SIG-M5 treated with dmso at 0.1 percent for 504 hours (cell line): ENCODE measurements around the gene ITLN2.
"Not testable (repeated sequence)": the region's sequence is repeated elsewhere in the genome, so short reads cannot be mapped to it uniquely, and the experiment has no call there.

Source experiments
- DNase-seq: peaks from one replicate; lab custom pipeline; 2025; ENCODE audit not compliant: unreplicated experiment; lab: John Stamatoyannopoulos, UW

ITLN2 gene

DNA sequence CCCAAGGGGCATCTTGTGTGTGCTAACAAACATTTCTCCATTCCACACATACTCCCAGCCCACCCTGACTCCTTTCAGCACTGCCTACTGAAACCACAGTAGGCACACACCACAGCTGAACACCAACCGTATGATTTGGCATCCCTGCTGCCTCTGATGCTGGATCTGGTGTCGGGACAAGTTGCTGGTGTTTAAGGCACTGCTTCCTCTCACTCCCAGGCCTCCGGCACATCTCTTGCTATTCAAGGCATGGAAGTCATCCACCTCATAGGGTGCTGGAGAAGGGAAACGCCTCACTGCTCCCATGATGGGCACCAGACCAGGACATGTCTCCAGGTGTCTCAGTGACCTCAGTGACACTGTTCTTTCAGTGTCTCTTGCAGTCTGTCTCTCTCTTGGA, 2.4 kb upstream of the ITLN2 start:
- no peak for DNase-seq

DNA sequence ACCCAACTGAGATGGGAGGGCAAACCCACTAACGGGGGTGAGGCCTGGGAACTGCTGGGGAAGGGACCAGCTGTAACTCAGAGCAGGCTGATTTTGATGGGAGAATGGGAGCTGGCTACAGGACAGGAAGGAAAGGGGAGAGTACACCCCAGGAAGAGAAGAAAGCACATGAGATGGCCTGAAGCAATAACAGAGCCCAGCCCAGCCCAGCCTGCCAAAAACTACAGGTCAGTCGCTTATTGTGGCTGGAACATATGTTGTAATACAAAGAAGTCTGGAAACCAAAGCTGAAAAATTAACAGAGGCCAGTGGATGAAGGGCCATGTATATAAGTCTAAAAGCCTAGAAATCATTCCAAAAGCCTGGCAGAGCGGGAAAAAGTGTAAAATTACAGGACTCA, 1.6 kb downstream of the ITLN2 start:
- no peak for DNase-seq

DNA sequence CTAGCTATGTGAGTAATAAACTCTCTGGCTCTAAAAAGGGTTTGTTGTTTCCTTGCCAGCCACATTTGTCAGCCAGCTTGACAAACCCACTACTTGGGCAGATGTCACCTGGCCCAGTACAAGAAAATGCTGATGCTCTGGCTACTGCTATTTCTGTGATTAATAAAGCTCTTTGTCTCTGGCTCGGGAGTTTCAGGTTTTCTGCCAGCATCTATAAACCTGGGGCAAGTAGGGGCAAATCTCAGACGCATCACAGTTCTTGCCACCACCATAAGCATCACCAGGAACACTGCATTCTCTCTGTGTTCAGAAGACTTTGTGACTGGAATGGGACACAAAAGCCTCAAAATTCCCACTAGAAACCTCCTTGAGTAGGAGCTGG, 2.5 kb downstream of the ITLN2 start:
- DNase-seq = no peak

GRCh38 chr1:160951443-160952128, 3.0 kb downstream of the ITLN2 start:
- peak; percentile 71 for DNase-seq

- no peak for DNase-seq
These were observed 4.0 kb downstream of the ITLN2 start for GRCh38 chr1:160950657-160951056.

DNA sequence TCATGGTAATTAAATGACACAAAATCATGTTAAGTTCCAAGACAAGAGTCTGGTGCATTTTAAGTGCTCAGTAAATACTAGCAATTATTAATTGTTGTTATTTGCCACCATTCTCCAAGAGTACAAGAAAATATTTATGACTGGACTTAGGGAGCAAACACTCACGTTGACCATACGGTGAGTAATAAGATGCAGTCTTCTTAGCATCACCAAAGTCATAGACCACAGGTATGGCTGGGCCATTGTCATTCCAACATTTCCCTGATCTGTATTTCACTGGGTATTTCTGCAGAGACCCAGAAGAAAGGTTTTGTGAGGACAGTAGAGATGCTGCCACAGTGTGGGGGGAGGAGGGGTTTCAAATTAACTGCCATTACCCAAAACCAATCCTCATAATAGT, 4.7 kb downstream of the ITLN2 start:
- no peak for DNase-seq

DNA sequence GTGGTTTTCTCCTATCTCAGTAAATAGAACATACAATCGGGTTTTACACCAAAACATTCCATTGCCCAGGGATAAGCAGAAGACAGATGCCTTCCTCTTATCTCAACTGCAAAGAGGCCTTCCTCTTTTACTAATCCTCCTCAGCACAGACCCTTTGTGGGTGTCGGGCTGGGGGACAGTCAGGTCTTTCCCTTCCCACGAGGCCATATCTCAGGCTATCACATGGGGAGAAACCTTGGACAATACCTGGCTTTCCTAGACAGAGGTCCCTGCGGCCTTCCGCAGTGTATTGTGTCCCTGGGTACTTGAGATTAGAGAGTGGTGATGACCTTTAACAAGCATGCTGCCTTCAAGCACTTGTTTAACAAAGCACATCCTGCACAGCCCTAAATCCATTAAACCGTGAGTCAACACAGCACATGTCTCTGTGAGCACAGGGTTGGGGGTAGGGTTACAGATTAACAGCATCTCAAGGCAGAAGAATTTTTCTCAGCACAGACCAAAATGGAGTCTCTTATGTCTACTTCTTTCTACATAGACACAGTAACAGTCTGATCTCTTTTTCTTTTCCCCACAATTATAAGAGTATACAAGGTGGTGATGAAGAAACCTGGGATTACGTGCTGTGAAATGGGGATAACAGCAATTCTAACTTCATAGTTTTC, 5.3 kb downstream of the ITLN2 start:
- DNase-seq = not testable (repeated sequence)

DNA sequence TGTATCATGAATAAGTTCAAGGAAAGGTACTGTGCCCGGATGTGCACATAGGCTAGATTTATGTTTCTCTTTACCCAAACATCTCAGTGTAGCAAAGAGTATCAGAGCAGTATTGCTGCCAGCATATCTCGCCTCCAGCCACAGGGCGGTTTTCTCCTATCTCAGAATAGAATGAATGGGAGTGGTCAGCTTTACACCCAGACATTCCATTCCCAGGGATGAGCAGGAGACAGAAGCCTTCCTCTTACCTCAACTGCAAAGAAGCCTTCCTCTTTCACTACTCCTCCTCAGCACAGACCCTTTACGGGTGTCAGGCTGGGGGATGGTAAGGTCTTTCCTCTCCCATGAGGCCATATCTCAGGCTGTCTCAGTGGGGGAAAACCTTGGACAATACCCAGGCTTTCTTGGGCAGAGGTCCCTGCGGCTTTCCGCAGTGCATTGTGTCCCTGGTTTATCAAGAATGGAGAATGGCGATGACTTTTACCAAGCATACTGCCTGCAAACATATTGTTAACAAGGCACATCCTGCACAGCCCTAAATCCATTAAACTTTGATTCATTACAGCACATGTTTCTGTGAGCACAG, 7.3 kb downstream of the ITLN2 start:
- DNase-seq = not testable (repeated sequence)

DNA sequence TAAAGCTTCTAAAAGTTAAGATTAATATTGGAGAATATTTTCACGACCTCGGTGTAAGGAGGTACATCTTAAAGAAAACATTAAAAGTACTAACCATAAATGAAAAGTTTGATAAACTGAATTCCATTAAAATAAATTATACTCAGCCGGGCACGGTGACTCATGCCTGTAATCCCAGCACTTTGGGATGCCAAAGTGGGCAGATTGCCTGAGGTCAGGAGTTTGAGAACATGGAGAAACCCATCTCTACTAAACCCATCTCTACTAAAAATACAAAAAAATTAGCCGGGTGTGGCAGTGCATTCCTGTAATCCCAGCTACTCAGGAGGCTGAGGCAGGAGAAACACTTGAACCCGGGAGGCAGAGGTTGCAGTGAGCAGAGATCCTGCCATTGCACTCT, 8.7 kb downstream of the ITLN2 start:
- DNase-seq = not testable (repeated sequence)

DNA sequence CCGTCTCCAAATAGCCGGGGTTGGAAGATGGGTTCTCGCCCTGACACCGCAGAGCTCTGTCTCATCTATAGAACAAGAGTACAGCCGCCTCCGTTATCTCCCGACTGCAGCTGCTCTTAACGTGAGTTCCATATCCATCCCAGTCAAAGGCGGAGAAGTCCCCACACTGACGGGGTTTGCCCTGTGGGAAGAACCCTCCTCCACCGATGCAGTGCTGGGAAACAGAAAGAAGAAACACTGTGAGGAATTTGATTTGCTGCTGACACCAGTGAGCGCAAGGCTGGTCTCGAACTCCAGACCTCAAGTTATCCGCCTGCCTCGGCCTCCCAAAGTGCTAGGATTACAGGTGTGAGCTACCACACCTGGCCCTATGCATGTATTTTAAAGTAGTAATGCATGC, 9.5 kb downstream of the ITLN2 start:
- DNase-seq = no peak

DNA sequence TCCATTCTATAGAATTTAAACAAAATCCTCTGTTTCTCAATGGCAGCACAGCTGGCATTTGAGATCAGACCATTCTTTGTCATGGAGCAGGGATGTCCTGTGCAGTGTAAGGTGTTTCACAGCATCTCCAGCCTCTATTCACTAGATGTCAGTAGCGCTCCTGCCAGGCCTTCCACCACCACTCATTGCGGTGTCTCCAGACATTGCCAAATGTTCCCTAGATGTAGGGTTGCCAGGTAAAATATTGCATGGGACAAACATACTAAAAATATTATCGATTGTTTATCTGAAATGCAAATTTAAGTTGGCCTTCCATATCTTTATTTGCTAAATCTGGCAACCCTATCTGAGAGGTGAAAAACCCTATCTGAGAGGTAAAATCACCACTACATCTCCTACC, 11.7 kb downstream of the ITLN2 start:
- DNase-seq = peak; percentile 27

GRCh38 chr1:160936666-160937065, 17.9 kb downstream of the ITLN2 start:
- DNase-seq = not testable (repeated sequence)

DNA sequence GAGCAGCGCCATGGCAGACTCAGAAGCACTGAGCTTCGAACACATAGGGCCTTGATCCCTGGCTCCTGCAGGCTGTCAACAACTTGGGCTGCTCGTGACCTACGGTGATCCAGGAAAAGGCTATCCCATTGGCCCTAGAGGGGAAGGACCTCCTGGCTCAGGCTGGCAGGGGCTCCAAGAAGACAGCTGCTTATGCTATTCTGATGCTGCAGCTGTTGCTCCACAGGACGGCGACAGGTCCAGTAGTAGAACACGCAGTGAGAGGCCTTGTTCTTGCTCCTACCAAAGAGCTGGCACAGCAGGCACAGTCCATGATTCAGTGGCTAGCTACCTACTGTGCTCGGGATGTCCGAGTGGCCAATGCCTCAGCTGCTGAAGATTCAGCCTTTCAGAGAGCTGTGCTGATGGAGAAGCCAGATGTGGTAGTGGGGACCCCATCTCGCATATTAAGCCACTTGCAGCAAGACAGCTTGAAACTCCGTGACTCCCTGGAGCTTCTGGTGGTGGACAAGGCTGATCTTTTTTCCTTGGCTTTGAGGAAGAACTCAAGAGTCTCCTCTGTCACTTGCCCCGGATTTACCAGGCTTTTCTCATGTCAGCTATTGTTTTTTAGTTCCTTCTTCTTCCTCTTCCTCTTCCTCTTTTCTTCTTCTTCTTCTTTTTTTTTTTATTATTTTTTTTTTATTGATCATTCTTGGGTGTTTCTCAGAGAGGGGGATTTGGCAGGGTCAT, 18.9 kb downstream of the ITLN2 start:
- DNase-seq = peak; percentile 37

DNA sequence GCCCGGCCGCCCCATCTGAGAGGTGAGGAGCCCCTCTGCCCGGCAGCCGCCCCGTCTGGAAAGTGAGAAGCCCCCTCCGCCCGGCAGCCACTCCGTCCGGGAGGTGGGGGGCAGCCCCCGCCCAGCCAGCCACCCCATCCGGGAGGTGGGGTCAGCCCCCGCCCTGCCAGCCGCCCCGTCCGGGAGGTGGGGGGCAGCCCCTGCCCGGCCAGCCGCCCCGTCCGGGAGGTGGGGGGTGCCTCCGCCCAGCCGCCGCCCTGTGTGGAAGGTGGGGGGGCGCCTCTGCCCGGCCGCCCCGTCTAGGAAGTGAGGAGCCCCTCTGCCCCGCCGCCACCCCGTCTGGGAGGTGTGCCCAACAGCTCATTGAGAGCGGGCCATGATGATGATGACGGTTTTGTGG, 21.3 kb downstream of the ITLN2 start:
- not testable (repeated sequence) for DNase-seq

DNA sequence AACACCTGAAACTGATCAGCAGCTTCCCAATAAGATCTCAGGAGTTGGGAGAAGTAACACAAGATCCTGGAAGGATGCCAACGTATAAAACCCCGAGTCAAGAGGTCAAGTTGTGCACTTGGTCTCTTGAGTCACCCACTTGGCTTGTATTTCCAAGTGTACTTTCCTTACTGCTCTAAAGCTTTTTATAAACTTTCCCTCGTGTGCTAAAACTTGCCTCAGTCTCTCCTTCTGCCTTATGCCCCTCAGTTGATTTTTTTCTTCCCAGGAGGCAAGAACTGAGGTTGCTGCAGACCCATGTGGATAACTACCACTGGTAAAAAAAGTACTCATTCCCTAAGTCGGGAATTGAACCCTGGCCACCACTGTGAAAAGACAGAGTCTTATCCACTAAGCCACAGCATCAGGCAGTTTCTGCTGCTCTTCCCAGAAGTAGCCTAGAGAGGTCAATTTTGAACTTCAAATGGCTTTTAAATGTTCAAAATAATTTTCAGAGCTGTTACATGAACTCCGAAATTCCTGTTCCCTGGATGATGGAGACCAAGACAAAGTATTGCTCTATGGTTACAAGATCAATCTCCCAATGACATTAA, 28.9 kb downstream of the ITLN2 start:
- no peak for DNase-seq

GRCh38 chr1:160924791-160925651, 29.6 kb downstream of the ITLN2 start:
- DNase-seq = no peak

- no peak for DNase-seq
These were observed 37.9 kb downstream of the ITLN2 start for GRCh38 chr1:160916666-160917065.

GRCh38 chr1:160913229-160913628, 41.4 kb downstream of the ITLN2 start:
- DNase-seq = not testable (repeated sequence)

GRCh38 chr1:160911925-160912324, 42.7 kb downstream of the ITLN2 start:
- DNase-seq = no peak

GRCh38 chr1:160911441-160911840, 43.2 kb downstream of the ITLN2 start:
- no peak for DNase-seq
